K562 (cell line): Measurements from ENCODE around the gene RHOB.

Source experiments
- CHD2 ChIP-seq: IDR thresholded peaks from 2 replicates; pipeline ENCODE4 v1.6.1; 2011; ENCODE audit warnings: low read depth, low read length
- EP300 ChIP-seq: IDR thresholded peaks from 2 replicates; pipeline ENCODE4 v1.6.1; 2012; ENCODE audit warnings: low read length, improper control_type of control experiment
- TOE1 ChIP-seq, 2 experiments: fragments of 450-650 bp in 1 of 2; sonication (generic) in 1 of 2; formaldehyde crosslinking in 1 of 2; IDR thresholded peaks; 2 replicates each; pipeline versions ENCODE4 v1.7.1 to v1.8.0; 2016 to 2022; ENCODE audit warnings: borderline replicate concordance in 2 of 2, mild to moderate bottlenecking in 2 of 2, antibody characterized with exemption in 1 of 2, inconsistent platforms in 1 of 2, low read depth in 1 of 2, missing genetic modification reagents in 1 of 2, moderate library complexity in 1 of 2

DNA sequence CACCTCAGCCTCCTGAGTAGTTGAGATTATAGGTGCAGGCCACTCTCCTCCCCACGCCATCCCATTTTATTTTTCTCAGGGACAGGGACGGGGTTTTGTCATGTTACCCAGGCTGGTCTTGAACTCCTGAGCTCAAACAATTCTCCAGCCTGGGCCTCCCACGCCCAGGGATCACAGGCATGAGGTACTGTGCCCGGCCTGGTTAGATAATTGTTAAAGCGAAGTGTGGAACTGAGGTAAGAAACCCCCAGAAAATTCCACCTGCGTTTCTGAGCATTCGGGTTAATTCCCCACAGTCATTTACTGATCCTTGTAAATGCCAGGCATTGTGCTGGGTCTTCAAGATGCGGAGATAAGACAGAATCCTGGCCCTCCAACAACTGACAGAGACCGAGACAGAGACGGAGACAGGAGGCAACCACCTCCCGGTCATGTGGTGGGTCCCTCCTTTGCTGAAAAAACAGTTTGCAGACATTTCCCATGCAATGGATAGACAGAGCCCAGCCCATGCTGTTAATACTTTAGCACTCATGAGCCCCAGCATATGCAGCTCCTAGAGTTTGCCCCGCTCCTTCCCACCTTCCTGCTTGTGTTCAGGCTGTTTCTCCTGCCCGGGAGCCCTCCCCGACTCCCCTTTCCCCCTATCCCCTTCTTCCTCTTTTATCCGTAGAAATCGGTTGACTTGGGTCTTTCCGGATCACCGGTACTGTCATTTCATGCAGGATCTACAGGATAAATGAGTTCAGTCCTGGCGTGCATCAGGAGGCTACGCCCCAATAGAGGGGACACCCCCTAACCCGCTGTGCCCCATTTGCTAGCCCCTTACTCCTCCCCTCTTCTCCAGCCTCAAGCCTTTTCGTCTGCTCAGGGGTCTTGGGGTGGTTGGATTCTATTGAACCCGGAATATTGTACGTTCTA is 1.6 kb upstream of the RHOB start:
- TF ChIP-seq TOE1 (IDR thresholded peaks at IDR 0.05; ENCODE audit: borderline replicate concordance), result no peak
- no peak for TF ChIP-seq TOE1 (CRISPR knock-in tag; IDR thresholded peaks at IDR 0.05; ENCODE audit: borderline replicate concordance, low read depth)
- no peak for TF ChIP-seq CHD2
- TF ChIP-seq EP300, result no peak
